ENCODE data around the gene SWAP70. TPM values are rescaled to one million over a fixed set of nuclear protein-coding genes. Genes with fewer than 3 reads are reported as not detected.
"Not testable (repeated sequence)": the region's sequence is repeated elsewhere in the genome, so short reads cannot be mapped to it uniquely, and the experiment has no call there.

The SWAP70 gene
- total RNA-seq: 10 to 100 TPM in 1 of 2 experiments, 1 to 10 TPM in 1; 9.0 to 10.3 TPM

DNA sequence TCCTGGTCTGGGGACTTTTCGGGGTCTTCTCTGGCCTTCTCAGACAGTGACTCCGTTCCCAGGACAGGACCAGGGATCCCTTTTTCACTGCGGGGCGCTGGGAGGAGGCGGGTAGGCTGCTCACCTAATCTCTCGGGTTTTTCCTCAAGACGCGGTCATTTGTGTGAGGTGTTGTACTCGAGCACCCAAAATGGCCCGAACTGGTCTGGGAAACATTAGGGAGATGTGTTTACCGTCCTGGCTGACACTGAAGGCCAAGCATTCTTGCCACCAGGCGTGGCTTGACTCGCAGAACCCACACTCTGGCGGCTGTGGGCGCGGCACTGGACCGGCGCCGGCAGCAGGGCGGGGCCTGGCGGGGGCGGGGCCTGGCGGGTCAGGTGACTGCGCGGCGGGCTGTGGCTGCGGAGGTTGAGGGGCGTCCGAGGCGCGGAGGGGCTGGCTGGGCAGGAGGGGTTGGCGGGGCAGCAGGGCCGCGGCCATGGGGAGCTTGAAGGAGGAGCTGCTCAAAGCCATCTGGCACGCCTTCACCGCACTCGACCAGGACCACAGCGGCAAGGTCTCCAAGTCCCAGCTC is at the start of gene SWAP70:
Gene SWAP70 (plus strand): TSS at position 379 of the 577 bp plus-strand sequence. CDS start 103 bp downstream, at position 482.
- CTCF ChIA-PET: interaction anchor here (1.3 kb wide), 1 partner anchor 24 kb away, joined by 4 read pairs; no protein-coding TSS in a partner anchor
- POLR2A ChIA-PET: no interaction called here
- H3K9me3 Mint-ChIP-seq: peaks cover 15% of the 10 kb centered on the region
- peaks cover 14% of the 10 kb centered on the region for H3K36me3 Mint-ChIP-seq (ENCODE audit: low read depth)
- peaks cover 23% of the 10 kb centered on the region for H3K4me1 Mint-ChIP-seq
- peak within 1 kb of the TSS; percentile 82 for H3K4me3 Mint-ChIP-seq
- peak; percentile 73 for DNase-seq
- peaks cover 38% of the 10 kb centered on the region for H3K27me3 Mint-ChIP-seq
- peak within 1 kb of the TSS; percentile 66 for H3K27ac Mint-ChIP-seq

DNA sequence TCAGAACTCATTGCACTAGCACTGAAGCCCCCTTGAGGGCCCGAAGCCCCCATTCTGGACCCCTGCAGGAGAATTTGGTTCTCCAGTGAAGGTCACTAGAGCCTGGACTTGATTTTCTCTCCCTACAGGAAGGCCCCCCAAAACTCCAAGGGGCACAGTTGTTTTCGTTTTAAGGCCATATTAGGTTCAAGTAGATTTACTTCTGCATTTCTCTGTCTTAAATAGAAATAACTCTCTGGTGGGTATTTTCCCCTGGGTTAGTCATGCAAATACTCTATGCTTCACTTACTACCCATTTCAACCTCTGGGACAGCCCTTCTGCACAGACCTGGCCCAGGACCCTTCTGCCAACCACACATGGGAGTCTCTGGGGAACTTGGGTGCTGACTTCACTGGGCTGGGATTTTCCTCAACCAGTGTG is 48.8 kb upstream of the SWAP70 start:
- Mint-ChIP-seq H3K4me3 (peak overlapping the region; percentile 81), H3K27ac (no peak overlapping the region), H3K27me3 (peaks cover 2% of the 10 kb centered on the region), H3K9me3 (no peaks in the 10 kb centered on the region), H3K36me3 (ENCODE audit: low read depth) (peaks cover 2% of the 10 kb centered on the region), H3K4me1 (peaks cover 31% of the 10 kb centered on the region)
- DNase-seq: no peak
- ChIA-PET POLR2A (no interaction called here), CTCF (no interaction called here)

DNA sequence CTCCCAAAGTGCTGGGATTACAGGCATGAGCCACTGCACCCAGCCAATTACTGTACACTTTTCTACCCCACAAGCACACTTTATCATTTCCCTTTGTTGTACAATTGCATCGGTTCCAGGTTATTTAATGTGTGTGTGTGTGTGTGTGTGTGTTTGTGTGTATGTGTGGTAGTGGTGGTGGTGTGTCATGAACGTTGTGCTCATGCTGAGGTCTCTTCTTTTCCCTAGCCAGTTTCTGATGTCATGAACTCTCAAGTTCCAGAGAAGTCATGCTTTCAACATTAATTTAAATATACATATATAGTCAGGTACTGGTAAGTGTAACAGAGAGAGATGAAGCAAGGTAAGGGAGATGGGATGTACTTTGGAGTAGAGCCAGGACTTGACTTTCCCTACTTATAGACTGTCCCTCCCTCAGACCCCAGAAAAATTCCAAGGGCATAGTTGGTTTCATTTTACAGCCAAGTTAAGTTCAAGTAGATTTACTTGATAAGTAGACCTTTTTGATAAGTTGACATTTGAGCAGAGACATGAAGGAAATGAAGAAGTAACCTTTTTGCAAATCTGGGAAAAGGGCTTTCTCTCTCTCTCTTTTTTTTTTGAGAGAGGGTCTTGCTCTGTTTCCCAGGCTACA is 47.7 kb upstream of the SWAP70 start:
- H3K9me3 Mint-ChIP-seq: no peaks in the 10 kb centered on the region
- DNase-seq: no peak
- ChIA-PET POLR2A (no interaction called here), CTCF (no interaction called here)
- H3K27ac Mint-ChIP-seq: no peak overlapping the region
- H3K4me1 Mint-ChIP-seq: peaks cover 29% of the 10 kb centered on the region
- H3K4me3 Mint-ChIP-seq: no peak overlapping the region
- H3K36me3 Mint-ChIP-seq (ENCODE audit: low read depth): peaks cover 2% of the 10 kb centered on the region
- peaks cover 2% of the 10 kb centered on the region for H3K27me3 Mint-ChIP-seq

DNA sequence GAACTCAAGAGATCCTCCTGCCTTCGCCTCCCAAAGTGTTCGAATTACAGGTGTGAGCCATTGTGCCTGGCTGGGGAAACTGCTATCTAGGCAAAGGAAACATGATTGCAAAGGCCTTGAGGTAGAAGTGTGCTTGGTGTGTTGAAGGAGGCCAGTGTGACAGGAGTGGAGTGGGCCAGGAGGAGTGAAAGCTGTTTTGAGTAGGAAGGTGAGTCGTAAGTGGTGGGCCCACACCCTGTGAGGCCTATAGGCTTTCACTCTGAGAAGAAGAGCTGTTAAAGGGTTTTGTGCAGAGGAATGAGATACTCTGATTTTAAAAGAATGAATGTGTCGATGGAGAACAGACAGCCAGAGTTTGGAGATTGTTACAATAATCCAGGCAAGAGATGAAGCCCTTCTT is 47.0 kb upstream of the SWAP70 start:
- Mint-ChIP-seq H3K4me3 (no peak overlapping the region), H3K9me3 (no peaks in the 10 kb centered on the region), H3K36me3 (ENCODE audit: low read depth) (peaks cover 2% of the 10 kb centered on the region), H3K27me3 (peaks cover 2% of the 10 kb centered on the region), H3K4me1 (peaks cover 27% of the 10 kb centered on the region), H3K27ac (no peak overlapping the region)
- POLR2A ChIA-PET: no interaction called here
- CTCF ChIA-PET: no interaction called here
- DNase-seq: no peak

DNA sequence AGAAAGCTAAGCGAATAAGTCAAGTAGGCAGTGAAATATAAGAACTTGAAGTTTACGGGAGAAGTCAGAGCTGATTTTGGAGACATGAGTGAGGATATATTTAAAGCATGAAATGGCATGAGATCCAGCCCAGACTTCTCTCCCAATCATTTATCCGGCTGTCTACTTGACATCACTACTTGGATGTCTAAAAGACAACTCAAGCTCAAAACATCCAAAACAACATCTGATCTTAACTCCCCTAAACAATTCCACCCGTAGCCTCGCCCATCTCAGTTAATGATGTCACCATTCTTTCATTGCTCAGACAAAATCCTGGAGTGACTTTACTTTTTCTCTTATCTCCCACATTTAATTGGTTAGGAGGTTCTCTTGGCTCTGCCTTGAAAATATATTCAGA is 45.9 kb upstream of the SWAP70 start:
- DNase-seq: no peak
- H3K27ac Mint-ChIP-seq: no peak overlapping the region

DNA sequence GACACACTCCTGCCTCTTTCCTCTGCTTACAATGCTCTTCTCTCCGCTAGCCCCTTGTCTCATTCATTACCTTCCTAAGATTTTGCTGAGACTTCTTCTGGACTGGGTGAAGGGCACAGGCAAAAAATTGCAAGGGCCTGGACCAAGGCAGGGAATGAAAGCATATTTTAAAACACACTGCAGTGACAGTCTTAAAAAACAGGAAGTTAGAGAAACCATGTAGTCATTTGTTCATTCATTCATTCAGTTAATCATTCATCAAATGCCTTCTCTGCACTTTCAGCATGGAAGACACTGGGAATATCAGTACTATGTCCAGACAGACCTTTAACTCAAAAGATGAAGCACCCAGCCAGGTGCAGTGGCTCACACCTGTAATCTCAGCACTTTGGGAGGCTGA is 44.9 kb upstream of the SWAP70 start:
- Mint-ChIP-seq H3K4me3 (no peak overlapping the region), H3K27me3 (peaks cover 2% of the 10 kb centered on the region), H3K9me3 (no peaks in the 10 kb centered on the region), H3K4me1 (peaks cover 12% of the 10 kb centered on the region), H3K27ac (peak overlapping the region; percentile 6), H3K36me3 (ENCODE audit: low read depth) (peaks cover 2% of the 10 kb centered on the region)
- POLR2A ChIA-PET: no interaction called here
- CTCF ChIA-PET: interaction anchor here (1.2 kb wide), 1 partner anchor 10 kb away, joined by 4 read pairs; no protein-coding TSS in a partner anchor
- DNase-seq: no peak

More for the DNA sequence above, 45.9 kb upstream of the SWAP70 start:
- Mint-ChIP-seq H3K36me3 (ENCODE audit: low read depth) (peaks cover 2% of the 10 kb centered on the region), H3K9me3 (no peaks in the 10 kb centered on the region), H3K27me3 (peaks cover 2% of the 10 kb centered on the region), H3K4me3 (no peak overlapping the region), H3K4me1 (peaks cover 20% of the 10 kb centered on the region)
- POLR2A ChIA-PET: no interaction called here
- CTCF ChIA-PET: interaction anchor here (0.6 to 1.0 kb wide), 2 partner anchors 128 to 131 kb away, joined by 3 read pairs; no protein-coding TSS in a partner anchor

DNA sequence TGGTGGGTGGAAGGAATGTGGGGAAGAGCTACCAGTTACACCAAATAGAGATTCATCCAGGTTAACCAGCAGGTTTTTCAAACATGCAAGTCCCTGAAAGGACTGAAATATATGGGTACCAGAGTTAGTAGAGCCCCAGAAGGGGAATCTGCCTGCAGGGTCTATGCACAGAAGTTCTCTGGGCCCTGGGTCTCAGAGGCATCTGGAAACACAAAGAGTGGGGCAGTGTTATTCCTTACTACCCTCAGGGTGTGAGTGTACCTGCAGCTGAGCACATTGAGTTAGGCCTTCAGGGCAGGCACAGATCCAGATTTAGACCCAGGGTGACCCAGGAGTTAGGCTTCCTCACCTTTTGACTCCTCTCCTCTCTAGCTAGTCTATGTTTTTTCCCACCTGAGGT is 43.9 kb upstream of the SWAP70 start:
- Mint-ChIP-seq H3K4me3 (no peak overlapping the region), H3K4me1 (peaks cover 5% of the 10 kb centered on the region), H3K27ac (no peak overlapping the region), H3K27me3 (peaks cover 2% of the 10 kb centered on the region), H3K36me3 (ENCODE audit: low read depth) (peaks cover 2% of the 10 kb centered on the region), H3K9me3 (no peaks in the 10 kb centered on the region)
- no peak for DNase-seq
- CTCF ChIA-PET: interaction anchor here (0.6 to 1.2 kb wide), 2 partner anchors 9 to 68 kb away, joined by 3 to 4 read pairs; no protein-coding TSS in a partner anchor
- POLR2A ChIA-PET: no interaction called here

DNA sequence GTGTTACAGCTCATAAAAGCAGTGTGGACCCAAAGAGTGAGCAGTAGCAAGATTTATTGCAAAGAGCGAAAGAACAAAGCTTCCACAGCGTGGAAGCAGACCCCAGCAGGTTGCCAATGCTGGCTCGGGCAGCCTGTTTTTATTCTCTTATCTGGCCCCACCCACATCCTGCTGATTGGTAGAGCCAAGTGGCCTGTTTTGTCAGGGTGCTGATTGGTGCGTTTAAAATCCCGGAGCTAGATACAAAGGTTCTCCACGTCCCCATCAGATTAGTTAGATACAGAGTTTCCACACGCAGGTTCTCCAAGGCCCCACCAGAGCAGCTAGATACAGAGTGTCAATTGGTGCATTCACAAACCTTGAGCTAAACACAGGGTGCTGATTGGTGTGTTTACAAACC is 41.5 kb upstream of the SWAP70 start:
- H3K4me1 Mint-ChIP-seq; DNase-seq; H3K27ac Mint-ChIP-seq; H3K36me3 Mint-ChIP-seq (ENCODE audit: low read depth); POLR2A ChIA-PET; H3K9me3 Mint-ChIP-seq; H3K4me3 Mint-ChIP-seq; H3K27me3 Mint-ChIP-seq: not testable (repeated sequence)
- CTCF ChIA-PET: interaction anchor here (1.6 kb wide), 1 partner anchor 9 kb away, joined by 5 read pairs; no protein-coding TSS in a partner anchor

DNA sequence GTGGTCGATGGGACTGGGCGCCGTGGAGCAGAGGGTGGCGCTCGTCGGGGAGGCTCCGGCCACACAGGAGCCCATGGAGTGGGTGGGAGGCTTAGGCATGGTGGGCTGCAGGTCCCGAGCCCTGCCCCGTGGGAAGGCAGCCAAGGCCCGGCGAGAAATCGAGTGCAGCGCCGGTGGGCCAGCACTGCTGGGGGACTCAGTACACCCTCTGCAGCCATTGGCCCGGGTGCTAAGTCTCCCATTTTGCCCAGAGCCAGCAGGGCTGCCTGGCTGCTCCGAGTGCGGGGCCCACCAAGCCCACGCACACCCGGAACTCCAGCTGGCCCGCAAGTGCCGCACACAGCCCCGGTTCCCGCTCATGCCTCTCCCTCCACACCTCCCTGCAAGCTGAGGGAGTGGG is 40.8 kb upstream of the SWAP70 start:
- H3K4me3 Mint-ChIP-seq; H3K27me3 Mint-ChIP-seq; H3K4me1 Mint-ChIP-seq; H3K27ac Mint-ChIP-seq; H3K9me3 Mint-ChIP-seq; H3K36me3 Mint-ChIP-seq (ENCODE audit: low read depth); DNase-seq; CTCF ChIA-PET; POLR2A ChIA-PET: not testable (repeated sequence)

DNA sequence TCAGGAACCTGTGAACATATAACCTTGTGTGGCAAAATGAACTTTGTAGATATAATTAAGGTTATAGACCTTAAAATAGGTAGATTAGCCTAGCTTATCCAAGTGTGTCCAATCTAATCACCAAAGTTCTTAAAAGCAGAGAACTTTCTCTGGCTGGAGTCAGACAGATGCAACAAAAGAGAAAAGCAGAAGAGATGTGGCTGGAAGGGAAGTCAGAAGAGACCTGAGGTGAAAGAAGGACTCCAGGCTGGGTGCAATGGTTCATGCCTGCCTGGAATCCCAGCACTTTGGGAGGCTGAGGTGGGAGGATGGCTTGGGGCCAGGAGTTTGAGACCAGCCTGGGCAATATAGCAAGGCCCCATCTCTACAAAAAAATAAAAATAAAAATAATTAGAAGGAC is 39.4 kb upstream of the SWAP70 start:
- CTCF ChIA-PET: interaction anchor here (1.0 kb wide), 1 partner anchor 14 kb away, joined by 4 read pairs; no protein-coding TSS in a partner anchor
- POLR2A ChIA-PET: interaction anchor here (0.6 kb wide), 1 partner anchor 1165 kb away, joined by 5 read pairs; no protein-coding TSS in a partner anchor
- no peak for DNase-seq
- H3K36me3 Mint-ChIP-seq (ENCODE audit: low read depth): no peaks in the 10 kb centered on the region
- peaks cover 7% of the 10 kb centered on the region for H3K27me3 Mint-ChIP-seq
- no peak overlapping the region for H3K27ac Mint-ChIP-seq
- H3K4me1 Mint-ChIP-seq: no peaks in the 10 kb centered on the region
- no peak overlapping the region for H3K4me3 Mint-ChIP-seq
- H3K9me3 Mint-ChIP-seq: no peaks in the 10 kb centered on the region

DNA sequence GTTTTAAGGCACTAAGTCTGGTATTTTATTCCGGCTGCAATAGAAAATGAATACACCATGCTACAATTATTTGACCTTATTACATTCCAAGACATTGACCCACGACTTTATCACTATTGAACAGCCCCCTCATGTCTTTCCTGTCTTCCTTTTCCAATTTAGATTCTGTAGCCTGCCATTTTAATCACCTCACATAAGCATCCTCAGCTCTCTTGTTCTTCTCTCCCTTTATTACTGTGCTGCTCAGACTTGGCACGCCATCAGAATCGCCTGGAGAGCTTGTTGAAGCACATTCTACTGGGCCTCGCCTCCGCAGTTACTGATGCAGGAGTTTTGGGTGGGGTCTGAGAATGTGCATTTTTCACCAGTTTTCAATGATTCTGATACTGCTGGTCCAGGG is 38.7 kb upstream of the SWAP70 start:
- ChIA-PET POLR2A (no interaction called here), CTCF (interaction anchor here (0.6 to 1.0 kb wide), 2 partner anchors 14 to 17 kb away, joined by 4 to 5 read pairs; no protein-coding TSS in a partner anchor)
- Mint-ChIP-seq H3K4me3 (no peak overlapping the region), H3K4me1 (no peaks in the 10 kb centered on the region), H3K27me3 (peaks cover 7% of the 10 kb centered on the region), H3K36me3 (ENCODE audit: low read depth) (no peaks in the 10 kb centered on the region), H3K27ac (no peak overlapping the region), H3K9me3 (no peaks in the 10 kb centered on the region)
- DNase-seq: no peak

DNA sequence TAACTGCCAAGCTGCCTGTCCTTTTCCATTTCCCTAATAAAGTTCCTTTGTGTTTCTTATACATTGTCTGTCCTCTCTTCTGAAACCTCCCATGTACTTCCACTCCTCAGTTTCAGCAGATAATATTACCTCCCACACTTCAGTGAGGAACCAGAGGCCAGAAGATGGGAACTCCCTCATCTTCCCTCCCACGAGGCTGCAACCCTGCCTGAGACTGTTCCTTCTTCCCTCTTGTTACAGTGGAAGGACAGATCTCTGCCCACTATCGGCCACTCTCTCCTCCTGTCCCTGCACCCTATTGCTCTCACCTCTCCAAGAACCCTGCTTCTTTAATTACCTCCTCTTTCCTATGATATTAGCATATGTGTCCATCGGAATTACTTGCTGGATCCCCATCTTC is 38.1 kb upstream of the SWAP70 start:
- CTCF ChIA-PET: no interaction called here
- Mint-ChIP-seq H3K27me3 (peaks cover 7% of the 10 kb centered on the region), H3K36me3 (ENCODE audit: low read depth) (no peaks in the 10 kb centered on the region), H3K4me1 (no peaks in the 10 kb centered on the region), H3K4me3 (no peak overlapping the region), H3K9me3 (no peaks in the 10 kb centered on the region), H3K27ac (no peak overlapping the region)
- DNase-seq: no peak
- POLR2A ChIA-PET: no interaction called here

DNA sequence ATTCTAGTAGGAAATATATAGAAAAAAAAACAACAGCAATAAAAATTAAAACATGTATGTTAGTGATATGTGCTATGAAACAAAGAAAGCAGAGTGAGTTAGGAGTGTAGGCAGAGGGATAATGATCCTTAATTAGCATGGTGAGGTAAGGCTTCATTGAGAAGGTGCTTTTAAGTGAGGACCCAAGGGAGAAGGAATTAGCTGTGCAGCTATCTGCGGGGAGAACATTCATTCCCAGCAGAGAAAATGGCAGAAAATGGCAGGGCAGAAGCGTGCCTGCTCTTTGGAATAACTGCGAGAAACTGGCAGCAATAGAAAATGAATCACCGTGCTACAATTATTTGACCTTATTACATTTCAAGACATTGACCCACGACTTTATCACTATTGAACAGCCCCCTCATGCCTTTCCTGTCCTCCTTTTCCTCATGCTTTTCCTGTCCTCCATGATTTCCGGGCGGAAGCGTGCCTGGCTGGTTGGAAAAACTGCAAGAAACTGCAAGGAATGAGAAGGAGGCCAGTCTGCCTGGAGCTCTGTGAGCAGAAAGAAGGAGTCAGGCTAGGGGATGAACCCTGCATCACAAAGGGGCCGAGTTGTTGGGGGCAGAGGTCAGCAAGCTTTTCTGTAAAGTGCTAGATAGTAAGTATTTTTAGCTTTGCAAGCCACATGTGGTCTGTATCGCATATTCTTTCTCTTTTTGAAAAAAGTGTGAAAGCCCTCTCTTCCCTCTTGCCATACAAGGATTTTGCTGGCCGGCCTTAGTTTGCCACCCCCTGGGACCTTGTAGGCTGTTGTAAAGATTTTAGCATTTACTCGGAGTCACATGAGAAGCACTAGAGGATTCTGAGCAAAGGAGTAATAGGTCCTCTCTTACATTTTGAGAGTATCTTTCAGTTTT is 37.1 kb upstream of the SWAP70 start:
- Mint-ChIP-seq H3K4me1 (no peaks in the 10 kb centered on the region), H3K9me3 (no peaks in the 10 kb centered on the region), H3K36me3 (ENCODE audit: low read depth) (no peaks in the 10 kb centered on the region), H3K27me3 (peaks cover 7% of the 10 kb centered on the region), H3K27ac (no peak overlapping the region), H3K4me3 (no peak overlapping the region)
- CTCF ChIA-PET: interaction anchor here (0.7 kb wide), 1 partner anchor 10 kb away, joined by 3 read pairs; no protein-coding TSS in a partner anchor
- POLR2A ChIA-PET: no interaction called here
- DNase-seq: no peak
